NOMO-1 treated with dmso at 0.1 percent for 144 hours (cell line): ENCODE results near the gene CAPN14.
"Not testable (repeated sequence)": the region's sequence is repeated elsewhere in the genome, so short reads cannot be mapped to it uniquely, and the experiment has no call there.

ENCODE experiments used
- DNase-seq: peaks from one replicate; lab custom pipeline; 2025; ENCODE audit not compliant: unreplicated experiment; lab: John Stamatoyannopoulos, UW

CAPN14 gene

DNA sequence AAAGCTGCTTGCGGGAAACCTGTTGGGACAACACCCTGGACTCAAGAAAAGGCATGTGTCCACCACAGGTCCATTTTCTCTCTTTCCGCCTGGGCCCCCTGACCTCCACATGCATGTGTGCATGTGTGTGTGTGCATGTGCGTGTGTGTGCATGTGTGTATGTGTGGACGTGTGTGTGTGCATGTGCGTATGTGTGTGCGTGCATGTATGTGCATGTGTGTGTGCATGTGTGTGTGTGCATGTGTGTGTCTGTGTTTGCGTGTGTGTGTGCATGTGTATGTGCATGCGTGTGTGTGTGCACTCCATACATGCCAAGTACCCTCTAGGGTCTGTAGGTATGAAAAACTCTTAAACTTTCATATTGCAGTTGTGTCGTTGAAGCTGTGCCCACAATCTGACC is 16.3 kb downstream of the CAPN14 start:
- no peak for DNase-seq

GRCh38 chr2:31199206-31199605 is 18.1 kb downstream of the CAPN14 start:
- DNase-seq, result no peak

DNA sequence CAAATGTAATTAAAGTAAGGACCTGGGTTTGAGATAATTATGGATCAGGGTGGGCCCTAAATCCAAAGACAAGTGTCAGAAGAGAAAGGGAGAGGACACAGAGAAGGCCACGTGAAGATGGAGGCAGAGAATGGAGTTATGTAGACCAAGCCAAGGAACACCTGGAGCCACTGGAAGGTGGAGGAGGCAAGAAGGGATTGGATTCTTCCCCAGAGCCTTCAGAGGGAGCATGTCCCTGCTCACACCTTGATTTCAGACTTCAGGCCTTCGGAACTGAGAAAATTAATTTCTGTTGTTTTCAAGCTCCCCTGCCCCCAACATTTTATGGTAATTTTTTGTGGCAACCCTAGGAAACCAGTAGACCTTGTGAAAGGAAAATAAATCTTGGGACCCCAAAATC is 19.6 kb downstream of the CAPN14 start:
- DNase-seq, result no peak

DNA sequence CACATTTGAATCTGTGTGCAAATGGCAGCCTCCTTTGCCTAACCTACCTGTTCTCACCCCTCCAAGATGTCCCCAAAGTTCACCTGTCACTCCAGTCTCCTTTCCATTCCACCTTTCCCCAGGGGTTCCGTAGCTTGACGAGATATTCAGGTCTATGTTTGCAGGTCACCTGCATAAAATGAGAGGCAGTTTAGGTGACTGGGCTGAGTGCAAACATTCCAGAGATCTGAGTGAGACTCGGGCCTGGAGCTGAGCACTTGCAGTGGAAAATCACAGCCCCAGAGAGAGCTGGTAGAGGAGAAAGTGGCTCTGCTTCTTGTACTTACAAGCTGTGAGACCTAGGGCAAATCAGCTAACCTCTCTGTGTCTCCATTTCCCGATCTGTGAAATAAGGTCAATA is 20.1 kb downstream of the CAPN14 start:
- DNase-seq, result no peak

GRCh38 chr2:31196622-31197021 is 20.7 kb downstream of the CAPN14 start:
- DNase-seq, result no peak

DNA sequence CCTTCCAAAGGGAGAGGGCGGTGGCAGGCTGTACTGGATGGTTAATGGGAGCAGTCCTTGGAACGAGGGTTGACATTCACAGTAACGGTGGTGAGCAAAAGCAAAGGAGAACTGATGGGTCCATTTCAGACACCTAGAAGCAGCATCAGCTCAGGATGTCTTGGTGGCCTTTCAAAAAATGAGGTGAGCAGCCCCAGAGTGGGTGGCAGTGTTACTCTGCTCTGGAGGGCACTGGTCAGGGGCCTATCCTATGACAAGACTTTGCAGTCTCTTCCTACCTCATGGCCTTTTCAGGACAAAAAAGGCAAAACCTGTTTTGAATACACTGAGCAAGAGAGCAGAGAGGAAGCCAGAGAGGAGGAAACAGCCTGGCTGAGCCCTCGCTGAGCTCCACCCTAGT is 23.5 kb downstream of the CAPN14 start:
- DNase-seq, result no peak

GRCh38 chr2:31192851-31193392 is 24.4 kb downstream of the CAPN14 start:
- DNase-seq, result no peak

DNA sequence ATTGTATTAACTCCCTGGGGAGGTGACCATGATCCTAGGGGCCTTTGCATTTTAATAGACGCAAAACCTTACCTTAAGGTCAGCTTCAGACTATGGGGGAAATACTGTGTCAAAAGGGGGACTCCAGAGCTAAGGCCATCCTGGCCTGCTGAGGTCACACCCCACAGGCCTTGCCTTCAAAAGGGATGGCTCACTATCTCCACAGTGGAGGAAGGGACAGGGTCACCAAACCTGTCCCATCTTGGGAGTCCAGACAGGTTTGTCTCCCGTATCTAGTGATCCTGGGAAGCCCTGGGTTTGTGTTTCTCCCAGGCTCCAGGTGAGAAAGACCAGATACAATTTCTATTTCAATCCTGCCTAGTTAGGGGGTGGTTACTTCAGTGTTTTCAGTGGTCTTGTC is 24.9 kb downstream of the CAPN14 start:
- DNase-seq, result no peak

- no peak for DNase-seq
Measured at GRCh38 chr2:31191931-31192330, 25.4 kb downstream of the CAPN14 start.

GRCh38 chr2:31190188-31190587 is 27.1 kb downstream of the CAPN14 start:
- DNase-seq, result no peak

GRCh38 chr2:31189141-31189540 is 28.2 kb downstream of the CAPN14 start:
- DNase-seq, result no peak

GRCh38 chr2:31188131-31188530 is 29.2 kb downstream of the CAPN14 start:
- no peak for DNase-seq

- no peak for DNase-seq
Measured at GRCh38 chr2:31187166-31187565, 30.1 kb downstream of the CAPN14 start.

DNA sequence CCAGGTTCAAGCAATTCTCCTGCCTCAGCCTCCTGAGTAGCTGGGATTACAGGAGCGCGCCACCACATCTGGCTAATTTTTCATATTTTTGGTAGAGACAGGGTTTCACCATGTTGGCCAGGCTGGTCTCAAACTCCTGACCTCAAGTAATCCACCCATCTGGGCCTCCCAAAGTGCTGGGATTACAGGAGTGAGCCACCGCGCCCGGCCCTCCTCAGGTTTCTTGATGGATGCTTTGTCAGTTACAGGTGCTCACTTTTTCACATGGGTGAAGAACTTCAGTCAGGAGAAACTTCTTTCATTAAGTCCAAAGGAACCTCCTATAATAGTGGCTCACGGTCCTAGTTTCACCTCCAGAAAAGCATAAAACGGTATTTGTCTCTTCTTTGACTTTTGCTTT is 33.3 kb downstream of the CAPN14 start:
- not testable (repeated sequence) for DNase-seq

- DNase-seq, result no peak
Measured at GRCh38 chr2:31176742-31177141, 40.6 kb downstream of the CAPN14 start.

GRCh38 chr2:31171142-31171541 is 46.2 kb downstream of the CAPN14 start:
- no peak for DNase-seq

DNA sequence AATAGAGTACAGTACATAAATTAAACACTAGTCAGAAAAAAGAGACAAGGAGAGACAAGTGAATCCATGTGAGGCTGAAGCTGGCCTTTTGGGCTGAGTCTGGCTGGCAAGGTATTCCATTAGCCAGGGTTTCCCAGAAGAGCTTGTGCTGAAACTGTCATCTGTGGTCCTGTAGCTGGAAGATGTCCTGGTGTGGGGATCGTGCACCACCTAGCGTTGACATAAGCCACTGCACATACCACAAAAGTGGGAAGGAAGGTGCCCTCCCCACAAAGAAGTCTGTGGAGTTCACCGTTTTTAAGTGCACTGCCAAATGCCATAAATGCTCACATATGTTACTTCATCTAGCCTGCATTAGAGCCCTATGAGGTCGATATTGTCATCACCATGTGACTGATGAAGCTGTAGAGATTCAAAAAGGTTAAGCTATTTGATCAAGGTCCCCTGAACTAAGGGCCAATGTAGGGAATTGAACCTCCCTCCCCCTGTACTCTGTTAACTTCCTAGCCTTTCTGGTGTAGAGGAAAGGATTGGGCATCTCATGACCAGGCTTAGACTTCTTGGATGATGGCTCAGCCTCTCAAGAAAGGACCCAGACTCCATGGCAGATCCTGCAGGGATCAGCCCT is 47.1 kb downstream of the CAPN14 start:
- peak; percentile 7 for DNase-seq

DNA sequence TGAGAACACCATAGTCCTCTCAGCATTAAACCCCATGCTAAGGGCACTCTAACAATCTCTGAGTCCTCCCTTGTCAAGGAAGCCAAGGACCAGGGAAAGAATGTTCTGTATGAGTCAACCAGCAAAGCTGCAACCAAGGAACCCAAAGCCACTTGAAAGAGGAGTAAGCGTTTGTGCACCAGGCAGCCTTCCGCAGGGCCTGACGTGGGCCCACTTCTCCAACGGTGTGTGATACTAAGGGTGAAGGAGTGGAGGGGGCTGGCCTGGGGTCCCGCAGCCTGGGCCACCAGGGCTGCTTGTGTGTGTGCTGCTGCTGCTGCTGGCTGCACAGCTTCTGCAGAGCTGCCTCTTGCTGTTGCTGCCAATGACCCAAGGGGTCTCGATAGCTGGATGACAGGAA is 49.0 kb downstream of the CAPN14 start:
- no peak for DNase-seq

DNA sequence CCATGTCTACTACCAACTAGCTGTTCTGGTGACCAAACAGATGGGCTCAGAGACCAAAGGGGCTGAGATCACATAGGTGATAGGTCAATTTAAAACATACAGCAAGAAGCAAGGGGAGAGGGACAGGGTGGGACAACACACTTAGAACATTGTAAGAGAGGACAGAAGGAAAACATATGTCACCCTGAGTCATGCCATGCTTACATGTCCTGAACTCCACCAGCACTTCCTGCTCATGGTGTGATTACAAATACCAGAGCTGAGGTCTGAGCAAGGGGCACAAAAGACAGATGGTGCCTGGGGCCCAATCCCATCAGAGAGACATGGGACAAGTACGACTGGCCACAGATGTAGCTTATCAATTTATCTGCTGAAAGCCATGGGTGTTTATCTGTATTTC is 50.4 kb downstream of the CAPN14 start:
- DNase-seq, result no peak

DNA sequence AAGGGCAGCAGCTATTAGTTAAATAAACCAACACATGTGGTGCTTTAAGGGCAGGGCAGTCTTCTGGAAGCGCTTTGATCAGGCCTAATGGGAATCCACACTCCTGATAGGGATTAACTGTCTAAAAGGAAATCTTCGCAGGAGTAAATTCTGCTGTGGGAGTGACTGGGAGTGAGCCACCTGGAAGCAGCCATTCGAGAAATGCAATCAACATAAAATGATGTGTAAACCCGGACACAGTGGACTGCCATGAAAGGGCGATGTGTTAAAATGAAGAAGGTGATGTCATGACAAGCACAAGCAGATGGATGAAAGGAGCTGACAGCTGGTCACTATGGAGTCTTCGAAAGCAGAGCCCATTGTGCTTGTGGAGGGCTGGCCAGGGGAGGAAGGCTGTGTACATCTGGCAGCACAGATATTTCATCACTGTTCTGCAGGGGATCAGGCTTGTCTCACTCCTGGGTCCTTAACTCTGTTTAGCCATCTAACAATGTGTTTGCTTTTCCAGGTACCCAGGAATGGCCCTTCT is 54.2 kb downstream of the CAPN14 start:
- no peak for DNase-seq

GRCh38 chr2:31161637-31162036 is 55.7 kb downstream of the CAPN14 start:
- no peak for DNase-seq

- DNase-seq, result no peak
Measured at GRCh38 chr2:31151501-31151900, 65.8 kb downstream of the CAPN14 start.

- no peak for DNase-seq
Measured at GRCh38 chr2:31150120-31150670, 67.1 kb downstream of the CAPN14 start.
